Thoracic aorta (tissue), 2 donors: ENCODE results near the gene PROSER3. TPM values are rescaled to one million over a fixed set of nuclear protein-coding genes. Genes with fewer than 3 reads are reported as not detected.

Experiments
- ATAC-seq: fragments of 150-250 bp; one replicate; pipeline ENCODE4 v1.8.0; 2017; ENCODE audit warnings: low read depth; ENCODE audit not compliant: insufficient number of reproducible peaks, low FRiP score
- DNase-seq: peaks from one replicate; pipeline ENCODE4 v3.0.0-alpha.2; 2020; ENCODE audit warnings: low spot score
- H3K27ac ChIP-seq, 2 donors: fragments of 200-600 bp; sonication (generic); 1 replicate in 1 of 2; 2 replicates in 1 of 2; pipeline ENCODE4 v1.5.1; 2016; ENCODE audit warnings: mild to moderate bottlenecking in 2 of 2, moderate library complexity in 2 of 2
- H3K27me3 ChIP-seq: fragments of 200-600 bp; sonication (generic); replicated peaks from 2 replicates; pipeline ENCODE4 v1.6.0; 2016; ENCODE audit warnings: mild to moderate bottlenecking; ENCODE audit not compliant: insufficient read depth
- H3K36me3 ChIP-seq: fragments of 200-600 bp; sonication (generic); one replicate; pipeline ENCODE4 v1.5.1; 2016
- H3K4me1 ChIP-seq, 2 donors: fragments of 200-600 bp; sonication (generic); 1 replicate in 1 of 2; 2 replicates in 1 of 2; pipeline versions ENCODE4 v1.5.1 to v1.6.0; 2016; ENCODE audit warnings: low read depth in 2 of 2, mild to moderate bottlenecking in 1 of 2; ENCODE audit not compliant: control insufficient read depth in 1 of 2
- H3K4me3 ChIP-seq: fragments of 200-600 bp; sonication (generic); 2 replicates; pipeline ENCODE4 v1.5.1; 2016; ENCODE audit warnings: mild to moderate bottlenecking
- H3K9me3 ChIP-seq: fragments of 200-600 bp; sonication (generic); 2 replicates; pipeline ENCODE4 v1.5.1; 2016
- CTCF ChIP-seq: fragments of 200-600 bp; sonication (generic); IDR thresholded peaks from one replicate; pipeline ENCODE4 v1.5.1; 2019; ENCODE audit warnings: antibody characterized with exemption
- total RNA-seq, 2 donors: library from RNA; depleted of rRNA; stranded (reverse); fragments of >200 nt; gene quantifications; one replicate each; pipeline versions ENCODE4 v1.1.0 to v1.2.3, GENCODE V29; 2016

The PROSER3 gene
- total RNA-seq, 2 donors from 2014 or later = 11.1 to 16.6 TPM

- Histone ChIP-seq H3K36me3 (no peaks in the 10 kb centered on the region), H3K27me3 (no peaks in the 10 kb centered on the region), H3K4me1 (no peaks in the 10 kb centered on the region), H3K4me3 (no peak overlapping the region), H3K9me3 (no peaks in the 10 kb centered on the region), H3K27ac (no peak overlapping the region)
- TF ChIP-seq CTCF = no peak
- DNase-seq (no peak), ATAC-seq (no peak)
Measured at GRCh38 chr19:35816846-35817245, 58.9 kb downstream of the PROSER3 start.

- Histone ChIP-seq H3K4me1 (no peaks in the 10 kb centered on the region), H3K27me3 (no peaks in the 10 kb centered on the region), H3K27ac (no peak overlapping the region), H3K4me3 (no peak overlapping the region), H3K36me3 (no peaks in the 10 kb centered on the region), H3K9me3 (no peaks in the 10 kb centered on the region)
- ATAC-seq (no peak), DNase-seq (no peak)
- no peak for TF ChIP-seq CTCF
Measured at GRCh38 chr19:35818445-35818844, 60.5 kb downstream of the PROSER3 start.

Other genes starting within 250 kb of the PROSER3 start
- 10 to 100 TPM; 26.1 to 53.7 TPM for gene DMKN, start 244.5 kb upstream of the PROSER3 start, total RNA-seq
- 1 to 10 TPM in 1 of 2 donors, not detected in 1; 1.5 TPM for gene SBSN, start 229.9 kb upstream of the PROSER3 start, total RNA-seq
- not detected for gene GAPDHS, start 224.7 kb upstream of the PROSER3 start, total RNA-seq
- 10 to 100 TPM; 49.7 to 75.8 TPM for gene TMEM147, start 212.6 kb upstream of the PROSER3 start, total RNA-seq
- gene ATP4A, start 194.5 kb upstream of the PROSER3 start, total RNA-seq = under 1 TPM in 1 of 2 donors, not detected in 1; 0.35 TPM
- gene PMIS2, start 172.0 kb upstream of the PROSER3 start, total RNA-seq = not detected
- 10 to 100 TPM in 1 of 2 donors, 1 to 10 TPM in 1; 8.4 to 13.9 TPM for gene HAUS5, start 145.4 kb upstream of the PROSER3 start, total RNA-seq
- 10 to 100 TPM; 47.2 to 53.8 TPM for gene RBM42, start 129.1 kb upstream of the PROSER3 start, total RNA-seq
- gene ETV2, start 116.4 kb upstream of the PROSER3 start, total RNA-seq = not detected
- 100 to 1,000 TPM; 258 to 386 TPM for gene COX6B1, start 109.9 kb upstream of the PROSER3 start, total RNA-seq
- gene UPK1A, start 91.7 kb upstream of the PROSER3 start, total RNA-seq = not detected
- gene ZBTB32, start 53.6 kb upstream of the PROSER3 start, total RNA-seq = not detected
- gene KMT2B, start 40.2 kb upstream of the PROSER3 start, total RNA-seq = 10 to 100 TPM; 26.4 to 31.3 TPM
- gene IGFLR1, start 15.7 kb upstream of the PROSER3 start, total RNA-seq = 10 to 100 TPM in 1 of 2 donors, 1 to 10 TPM in 1; 6.9 to 13.1 TPM
- gene U2AF1L4, start 12.8 kb upstream of the PROSER3 start, total RNA-seq = 10 to 100 TPM; 34.4 to 42.6 TPM
- gene PSENEN, start 12.5 kb upstream of the PROSER3 start, total RNA-seq = 10 to 100 TPM; 25.5 to 30.1 TPM
- 10 to 100 TPM in 1 of 2 donors, 1 to 10 TPM in 1; 9.9 to 30.5 TPM for gene LIN37, start 9.6 kb upstream of the PROSER3 start, total RNA-seq
- gene HSPB6, start 1.1 kb upstream of the PROSER3 start, total RNA-seq = 100 to 1,000 TPM in 1 of 2 donors, 10 to 100 TPM in 1; 78.6 to 130 TPM
- gene ARHGAP33, start 17.4 kb downstream of the PROSER3 start, total RNA-seq = 10 to 100 TPM; 15.4 to 30.7 TPM
- not detected for gene PRODH2, start 54.7 kb downstream of the PROSER3 start, total RNA-seq
- gene NPHS1, start 94.3 kb downstream of the PROSER3 start, total RNA-seq = not detected
- gene KIRREL2, start 98.7 kb downstream of the PROSER3 start, total RNA-seq = under 1 TPM in 1 of 2 donors, not detected in 1; 0.92 TPM
- gene APLP1, start 110.4 kb downstream of the PROSER3 start, total RNA-seq = 10 to 100 TPM; 28.1 to 47.2 TPM
- gene NFKBID, start 142.4 kb downstream of the PROSER3 start, total RNA-seq = 10 to 100 TPM in 1 of 2 donors, 1 to 10 TPM in 1; 5.4 to 32.6 TPM
- gene HCST, start 144.4 kb downstream of the PROSER3 start, total RNA-seq = 10 to 100 TPM in 1 of 2 donors, 1 to 10 TPM in 1; 4.5 to 13.2 TPM
- 100 to 1,000 TPM; 155 to 247 TPM for gene TYROBP, start 150.1 kb downstream of the PROSER3 start, total RNA-seq
- 10 to 100 TPM; 14.3 to 26.7 TPM for gene LRFN3, start 178.2 kb downstream of the PROSER3 start, total RNA-seq
- 10 to 100 TPM; 43.0 to 70.5 TPM for gene SDHAF1, start 237.0 kb downstream of the PROSER3 start, total RNA-seq